Stomach (tissue), 9 donors: ENCODE results near the gene CLOCK. TPM values are rescaled to one million over a fixed set of nuclear protein-coding genes. Genes with fewer than 3 reads are reported as not detected.
A peak's percentile ranks its signal among the peaks of the same experiment; 100 is the strongest.

Experiments
- DNase-seq, 2 donors: peaks; one replicate each; pipeline versions ENCODE4 v3.0.0 to v3.0.0-alpha.2; 2013 to 2019
- H3K27ac ChIP-seq, 5 donors: fragments of 200-600 bp in 4 of 5; sonication (generic) in 4 of 5; one replicate each; pipeline ENCODE4 v1.5.1; 2013 to 2019; ENCODE audit warnings: mild to moderate bottlenecking in 1 of 5, moderate library complexity in 1 of 5
- H3K27me3 ChIP-seq, 3 donors: fragments of 200-600 bp; sonication (generic); one replicate each; pipeline ENCODE4 v1.5.1; 2017 to 2019; ENCODE audit warnings: mixed run types in 1 of 3
- H3K36me3 ChIP-seq, 4 donors: fragments of 200-600 bp; sonication (generic); 1 replicate in 3 of 4; 2 replicates in 1 of 4; pipeline ENCODE4 v1.5.1; 2016 to 2019
- H3K4me1 ChIP-seq, 4 donors: fragments of 200-600 bp; sonication (generic); one replicate each; pipeline ENCODE4 v1.5.1; 2016 to 2019
- H3K4me3 ChIP-seq, 4 donors: fragments of 200-600 bp; sonication (generic) in 3 of 4; one replicate each; pipeline ENCODE4 v1.5.1; 2016 to 2019; ENCODE audit warnings: mild to moderate bottlenecking in 1 of 4
- H3K9me3 ChIP-seq, 4 donors: fragments of 200-600 bp; sonication (generic); one replicate each; pipeline ENCODE4 v1.5.1; 2016 to 2019
- CTCF ChIP-seq, 7 experiments: fragments of 450-650 bp in 4 of 7; fragments of 200-600 bp in 3 of 7; sonication (generic) in 3 of 7; IDR thresholded peaks; one replicate each; pipeline ENCODE4 v1.5.1; 2016 to 2019; ENCODE audit warnings: antibody characterized with exemption in 7 of 7, control low read depth in 2 of 7, mild to moderate bottlenecking in 1 of 7
- EP300 ChIP-seq: sonication (generic); formaldehyde crosslinking; IDR thresholded peaks from one replicate; pipeline ENCODE4 v1.6.1; 2017; ENCODE audit warnings: antibody characterized with exemption
- POLR2A ChIP-seq, 4 donors: fragments of 450-650 bp; IDR thresholded peaks; one replicate each; pipeline ENCODE4 v1.6.1; 2016; ENCODE audit warnings: antibody characterized with exemption in 4 of 4, control low read depth in 2 of 4, mild to moderate bottlenecking in 1 of 4, moderate library complexity in 1 of 4
- POLR2AphosphoS5 ChIP-seq, 3 donors: sonication (generic); formaldehyde crosslinking; IDR thresholded peaks; one replicate each; pipeline ENCODE4 v1.6.1; 2016; ENCODE audit warnings: antibody characterized with exemption in 3 of 3
- WGBS, 5 donors: extraction: QIAGEN DNeasy Blood & Tissue Kit in 3 of 5; methylation state at CpG; one replicate each; pipeline versions ENCODE4 v1.1.5 to v1.1.7; 2013 to 2018; 5-methylcytosine and 5-hydroxymethylcytosine counted together
- intact Hi-C: fragments of 100-400 bp; cut with DNase I; formaldehyde crosslinking; loops from one replicate; pipeline ENCODE4 v1.15.1; 2023; ENCODE audit warnings: low total_unique reads
- polyA plus RNA-seq, 3 donors: library from polyadenylated mRNA; stranded (reverse); fragments of 200-250 nt; gene quantifications; one replicate each; pipeline ENCODE4 v1.2.3, GENCODE V29; 2013
- total RNA-seq, 5 donors: library from RNA; depleted of rRNA; stranded (reverse); fragments of >200 nt; gene quantifications; one replicate each; pipeline versions ENCODE4 v1.1.0 to v1.2.3, GENCODE V29; 2014 to 2016
- donor health status: healthy with polysubstance abuse.
- donor health status: Bipolar disorder and iron deficiency.
- donor health status: healthy.

CLOCK gene
- total and polyA plus RNA-seq, 8 donors = 3.2 to 123 (median 21.4) TPM

DNA sequence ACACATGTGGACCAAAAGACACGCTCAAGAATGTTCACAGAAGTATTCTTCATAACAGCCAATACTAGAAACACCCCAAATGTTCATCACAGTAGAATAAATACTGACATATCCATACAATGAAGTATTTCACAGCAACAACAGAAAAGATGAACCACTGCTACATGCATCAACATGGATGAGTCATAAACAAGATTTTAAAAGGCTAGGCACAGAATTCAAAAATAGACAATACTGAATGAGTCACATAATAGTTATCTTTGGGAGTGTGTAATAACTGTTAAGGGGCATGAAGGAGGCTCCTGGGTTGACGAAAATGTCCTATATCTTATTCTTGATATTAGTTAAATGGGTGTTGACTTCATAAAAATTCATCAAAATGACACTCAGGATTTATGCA is 43.5 kb downstream of the CLOCK start:
- Histone ChIP-seq H3K36me3 (peaks cover 0 to 14% (median 10%) of the 10 kb centered on the region in 4 donors), H3K27ac (no peak overlapping the region), H3K4me1 (peaks cover 0 to 3% (median 0%) of the 10 kb centered on the region in 4 donors), H3K27me3 (no peaks in the 10 kb centered on the region), H3K9me3 (no peaks in the 10 kb centered on the region), H3K4me3 (no peak overlapping the region)
- WGBS, 5 donors = 90 to 96% (median 93%) methylated on average over 2 of the region's 2 CpGs
- intact Hi-C loops = no loop called here
- no peak for TF ChIP-seq POLR2AphosphoS5 (IDR thresholded peaks at IDR 0.05)
- no peak for TF ChIP-seq EP300
- no peak for TF ChIP-seq CTCF (IDR thresholded peaks at IDR 0.05)
- no peak for DNase-seq

DNA sequence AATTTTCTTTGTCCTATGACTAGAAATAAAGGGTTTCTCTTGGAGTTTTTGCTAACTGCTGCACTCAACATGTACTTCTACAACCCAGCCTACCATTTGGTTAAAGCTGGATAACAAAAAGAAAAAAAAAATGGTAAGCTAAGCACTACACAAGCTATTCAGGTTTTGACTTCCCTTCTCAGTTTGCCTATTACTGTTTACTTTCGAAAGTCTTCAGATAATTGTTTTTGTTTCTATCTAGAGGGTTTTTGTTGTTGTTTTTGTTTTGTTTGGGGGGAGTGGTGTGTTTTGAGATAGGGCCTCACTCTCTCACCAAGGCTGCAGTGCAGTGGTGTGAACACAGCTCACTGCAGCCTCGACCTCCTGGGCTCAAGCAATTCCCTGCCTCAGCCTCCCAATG is 46.6 kb downstream of the CLOCK start:
- H3K27me3 ChIP-seq = no peaks in the 10 kb centered on the region
- no peaks in the 10 kb centered on the region for H3K9me3 ChIP-seq
- no peak overlapping the region for H3K27ac ChIP-seq
- H3K4me3 ChIP-seq = no peak overlapping the region
- peaks cover 0 to 8% (median 0%) of the 10 kb centered on the region in 4 donors for H3K4me1 ChIP-seq
- DNase-seq = no peak
- intact Hi-C loops = no loop called here
- TF ChIP-seq POLR2AphosphoS5 (IDR thresholded peaks at IDR 0.05) = no peak
- 90 to 93% (median 91%) methylated on average over 2 of the region's 2 CpGs for WGBS, 5 donors
- peaks cover 0 to 6% (median 0%) of the 10 kb centered on the region in 4 donors for H3K36me3 ChIP-seq

- H3K27me3 ChIP-seq = no peaks in the 10 kb centered on the region
- no peak for TF ChIP-seq EP300
- no peak for TF ChIP-seq CTCF (IDR thresholded peaks at IDR 0.05)
- no peak for TF ChIP-seq POLR2AphosphoS5 (IDR thresholded peaks at IDR 0.05)
- no peak for TF ChIP-seq POLR2A (IDR thresholded peaks at IDR 0.05)
- 90 to 95% (median 94%) methylated on average over 10 of the region's 10 CpGs for WGBS, 5 donors
- peaks cover 0 to 8% (median 0%) of the 10 kb centered on the region in 4 donors for H3K4me1 ChIP-seq
- no peak overlapping the region for H3K27ac ChIP-seq
- no peak for DNase-seq
- H3K4me3 ChIP-seq = no peak overlapping the region
- H3K9me3 ChIP-seq = no peaks in the 10 kb centered on the region
- intact Hi-C loops = no loop called here
- peaks cover 0 to 10% (median 3%) of the 10 kb centered on the region in 4 donors for H3K36me3 ChIP-seq
Observed at GRCh38 chr4:55499495-55499894, 47.2 kb downstream of the CLOCK start.

GRCh38 chr4:55498051-55498450 is 48.7 kb downstream of the CLOCK start:
- Histone ChIP-seq H3K4me1 (peaks cover 0 to 8% (median 0%) of the 10 kb centered on the region in 4 donors), H3K4me3 (no peak overlapping the region), H3K36me3 (peaks cover 0 to 16% (median 8%) of the 10 kb centered on the region in 4 donors), H3K9me3 (no peaks in the 10 kb centered on the region), H3K27me3 (no peaks in the 10 kb centered on the region), H3K27ac (no peak overlapping the region)
- DNase-seq = peak in 1 of 2 donors; percentile 7
- intact Hi-C loops = no loop called here
- TF ChIP-seq POLR2AphosphoS5 (IDR thresholded peaks at IDR 0.05) (no peak), CTCF (IDR thresholded peaks at IDR 0.05) (no peak), POLR2A (IDR thresholded peaks at IDR 0.05) (no peak), EP300 (no peak)
- WGBS, 5 donors = 61 to 81% (median 66%) methylated on average over 3 of the region's 3 CpGs

DNA sequence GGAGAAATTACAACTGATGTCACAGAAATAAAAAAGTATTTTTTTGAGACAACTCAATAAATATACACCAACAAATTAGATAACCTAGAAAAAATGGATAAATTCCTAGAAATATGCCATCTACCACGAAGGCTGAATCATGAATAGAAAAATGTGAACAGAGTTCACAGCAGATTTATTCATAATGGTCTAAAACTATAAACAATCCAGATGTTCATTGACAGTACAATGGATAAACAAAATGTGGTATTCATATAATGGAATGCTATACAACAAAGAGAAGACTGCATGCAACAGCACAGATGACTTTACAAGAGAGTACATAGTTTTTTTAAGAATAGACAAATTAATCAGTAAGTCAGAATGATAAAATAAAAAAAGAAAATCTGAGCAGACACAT is 55.2 kb downstream of the CLOCK start:
- Histone ChIP-seq H3K27me3 (no peaks in the 10 kb centered on the region), H3K36me3 (peaks cover 0 to 36% (median 33%) of the 10 kb centered on the region in 4 donors), H3K4me3 (no peak overlapping the region), H3K9me3 (no peaks in the 10 kb centered on the region), H3K27ac (no peak overlapping the region), H3K4me1 (no peaks in the 10 kb centered on the region)
- TF ChIP-seq EP300 (no peak), POLR2AphosphoS5 (IDR thresholded peaks at IDR 0.05) (no peak), POLR2A (IDR thresholded peaks at IDR 0.05) (no peak), CTCF (IDR thresholded peaks at IDR 0.05) (no peak)
- 55 to 84% (median 70%) methylated on average over 1 of the region's 1 CpG for WGBS, 5 donors
- intact Hi-C loops = no loop called here
- DNase-seq = no peak
